ENCODE results near the gene ACSBG1.

ACSBG1 gene

GRCh38 chr15:78234515-78235040 lies at the start of gene ACSBG1:
TSS of gene ACSBG1 (minus strand) at chr15:78234565. CDS start at chr15:78234501, 64 bp downstream.
- Histone ChIP-seq H3K4me3 (ENCODE audit: low read length) (no peak within 1 kb of the TSS), H3K27ac (ENCODE audit: low read depth, low read length) (no peak within 1 kb of the TSS), H3K36me3 (ENCODE audit: control insufficient read depth, insufficient read depth, low read length) (no peaks in the 10 kb centered on the region), H3K27me3 (ENCODE audit: control insufficient read depth, insufficient read depth, low read length) (no peaks in the 10 kb centered on the region), H3K9ac (ENCODE audit: low read length) (no peak within 1 kb of the TSS), H3K4me1 (ENCODE audit: control insufficient read depth, insufficient read depth, low read length) (no peaks in the 10 kb centered on the region)

DNA sequence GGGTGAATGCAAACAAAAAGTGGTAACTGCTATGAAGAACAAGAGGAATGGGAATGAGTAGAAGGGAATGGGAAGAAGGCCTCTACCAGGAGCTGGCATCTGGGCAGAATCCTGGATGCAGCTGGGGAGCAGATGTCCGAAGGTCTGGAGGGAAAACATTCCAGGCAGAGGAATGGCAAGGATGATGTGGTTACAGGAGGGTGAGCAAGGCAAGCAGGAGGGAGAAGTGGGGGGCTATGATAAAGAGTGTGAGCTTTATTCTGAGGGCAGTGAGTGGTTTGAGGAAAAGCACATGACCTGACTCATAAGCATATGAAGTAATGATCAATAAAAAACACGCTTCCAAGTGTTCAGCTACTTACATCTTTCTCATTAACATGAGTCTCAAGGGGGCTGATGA lies 48.0 kb upstream of the ACSBG1 start:
- peaks cover 30% of the 10 kb centered on the region for H3K36me3 ChIP-seq (ENCODE audit: control insufficient read depth, insufficient read depth, low read length)

GRCh38 chr15:78280319-78281072 lies 46.1 kb upstream of the ACSBG1 start:
- H3K27ac ChIP-seq (ENCODE audit: low read depth, low read length) = no peak overlapping the region
- no peaks in the 10 kb centered on the region for H3K27me3 ChIP-seq (ENCODE audit: control insufficient read depth, insufficient read depth, low read length)
- H3K4me3 ChIP-seq (ENCODE audit: low read length) = no peak overlapping the region
- no peaks in the 10 kb centered on the region for H3K4me1 ChIP-seq (ENCODE audit: control insufficient read depth, insufficient read depth, low read length)
- peaks cover 34% of the 10 kb centered on the region for H3K36me3 ChIP-seq (ENCODE audit: control insufficient read depth, insufficient read depth, low read length)
- no peak overlapping the region for H3K9ac ChIP-seq (ENCODE audit: low read length)

More for the DNA sequence above, 48.0 kb upstream of the ACSBG1 start:
- no peak overlapping the region for H3K9ac ChIP-seq (ENCODE audit: low read length)
- H3K27ac ChIP-seq (ENCODE audit: low read depth, low read length) = no peak overlapping the region
- H3K27me3 ChIP-seq (ENCODE audit: control insufficient read depth, insufficient read depth, low read length) = no peaks in the 10 kb centered on the region
- no peak overlapping the region for H3K4me3 ChIP-seq (ENCODE audit: low read length)
- no peaks in the 10 kb centered on the region for H3K4me1 ChIP-seq (ENCODE audit: control insufficient read depth, insufficient read depth, low read length)

DNA sequence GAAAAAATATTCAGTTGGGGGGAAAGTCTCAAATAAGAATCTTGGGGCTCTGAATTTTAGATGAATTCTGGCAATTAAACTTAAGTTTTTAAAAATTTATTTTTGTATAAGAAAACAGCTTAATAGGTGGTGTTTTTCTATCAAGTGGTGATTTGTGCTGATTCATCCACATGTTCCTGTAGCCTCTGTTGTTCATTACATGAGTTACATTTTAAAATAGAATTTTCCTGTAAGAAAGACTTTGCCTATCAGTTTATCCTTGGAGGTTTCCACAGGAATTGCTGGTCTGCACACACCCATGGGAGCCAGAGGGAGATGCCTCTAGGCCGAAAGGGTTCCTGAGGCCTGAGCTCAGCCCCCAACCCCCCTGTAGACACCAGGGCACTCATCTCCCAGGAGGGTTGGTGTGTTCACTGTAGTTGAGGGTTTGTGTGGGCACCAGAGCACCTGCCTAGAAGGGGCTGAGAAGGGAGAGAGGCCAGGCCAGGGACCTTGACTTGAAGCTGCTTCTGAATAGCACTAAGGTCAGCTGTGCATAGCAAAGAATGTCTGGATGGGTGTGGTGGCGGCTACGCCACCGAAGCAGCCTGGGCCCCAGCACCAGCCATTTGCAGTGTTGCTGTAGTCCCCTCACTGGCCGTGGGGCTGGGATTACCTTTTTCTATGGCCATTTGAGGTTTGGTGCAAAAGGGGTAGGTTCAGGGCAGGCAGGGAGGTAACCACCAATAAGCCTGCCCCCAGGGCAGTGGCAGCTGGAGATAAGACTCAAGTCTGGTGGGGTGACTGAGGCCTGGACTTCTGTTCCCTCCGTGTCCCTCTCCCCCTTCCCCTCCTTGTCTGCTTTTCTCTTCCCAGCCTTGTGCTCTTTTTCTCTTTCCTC lies 41.9 kb upstream of the ACSBG1 start:
- H3K27me3 ChIP-seq (ENCODE audit: control insufficient read depth, insufficient read depth, low read length) = no peaks in the 10 kb centered on the region
- peaks cover 26% of the 10 kb centered on the region for H3K36me3 ChIP-seq (ENCODE audit: control insufficient read depth, insufficient read depth, low read length)
- H3K4me1 ChIP-seq (ENCODE audit: control insufficient read depth, insufficient read depth, low read length) = no peaks in the 10 kb centered on the region
- H3K27ac ChIP-seq (ENCODE audit: low read depth, low read length) = no peak overlapping the region
- H3K9ac ChIP-seq (ENCODE audit: low read length) = no peak overlapping the region
- H3K4me3 ChIP-seq (ENCODE audit: low read length) = no peak overlapping the region

DNA sequence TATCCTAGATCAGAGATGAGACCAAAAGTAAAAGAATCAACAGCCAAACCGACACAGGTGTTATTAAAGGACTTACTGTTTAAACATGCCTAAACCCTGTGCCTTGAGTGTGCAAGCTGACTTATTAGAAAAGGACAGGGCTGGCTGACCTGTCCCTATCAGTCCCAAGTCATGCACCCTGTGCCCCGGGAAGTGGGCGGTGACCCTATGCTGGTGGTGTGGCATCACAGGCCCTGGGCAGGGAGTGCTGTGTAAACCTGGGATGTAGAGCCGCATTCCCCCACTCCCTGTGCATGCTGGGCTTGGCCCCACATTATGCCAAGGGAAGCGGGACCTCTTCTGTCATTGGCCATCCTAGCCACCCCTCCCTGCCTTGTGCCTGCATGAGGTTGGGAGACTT lies 40.6 kb upstream of the ACSBG1 start:
- Histone ChIP-seq H3K4me1 (ENCODE audit: control insufficient read depth, insufficient read depth, low read length) (no peaks in the 10 kb centered on the region), H3K36me3 (ENCODE audit: control insufficient read depth, insufficient read depth, low read length) (peaks cover 22% of the 10 kb centered on the region), H3K27ac (ENCODE audit: low read depth, low read length) (no peak overlapping the region), H3K9ac (ENCODE audit: low read length) (no peak overlapping the region), H3K4me3 (ENCODE audit: low read length) (no peak overlapping the region), H3K27me3 (ENCODE audit: control insufficient read depth, insufficient read depth, low read length) (no peaks in the 10 kb centered on the region)

DNA sequence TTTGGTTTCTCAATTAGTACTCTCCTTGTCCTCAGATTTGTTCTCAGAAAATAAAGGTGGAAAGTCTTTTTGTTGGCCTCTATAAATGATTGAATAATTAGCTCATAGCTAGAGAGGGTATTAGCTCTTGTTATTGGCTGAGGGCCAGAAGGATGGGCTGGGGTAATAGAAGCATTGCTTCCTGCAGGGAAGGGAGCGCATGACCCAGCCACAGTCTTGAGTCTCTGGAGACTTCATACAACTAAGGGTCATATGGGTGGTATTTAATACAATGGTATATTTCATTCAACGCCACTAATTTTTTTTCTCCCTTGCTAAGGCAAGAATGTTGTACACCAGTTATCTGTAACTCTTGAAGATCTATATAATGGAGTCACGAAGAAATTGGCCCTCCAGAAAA lies 38.4 kb upstream of the ACSBG1 start:
- no peak overlapping the region for H3K27ac ChIP-seq (ENCODE audit: low read depth, low read length)
- H3K27me3 ChIP-seq (ENCODE audit: control insufficient read depth, insufficient read depth, low read length) = no peaks in the 10 kb centered on the region
- peaks cover 11% of the 10 kb centered on the region for H3K36me3 ChIP-seq (ENCODE audit: control insufficient read depth, insufficient read depth, low read length)
- H3K4me3 ChIP-seq (ENCODE audit: low read length) = no peak overlapping the region
- H3K4me1 ChIP-seq (ENCODE audit: control insufficient read depth, insufficient read depth, low read length) = no peaks in the 10 kb centered on the region
- no peak overlapping the region for H3K9ac ChIP-seq (ENCODE audit: low read length)

DNA sequence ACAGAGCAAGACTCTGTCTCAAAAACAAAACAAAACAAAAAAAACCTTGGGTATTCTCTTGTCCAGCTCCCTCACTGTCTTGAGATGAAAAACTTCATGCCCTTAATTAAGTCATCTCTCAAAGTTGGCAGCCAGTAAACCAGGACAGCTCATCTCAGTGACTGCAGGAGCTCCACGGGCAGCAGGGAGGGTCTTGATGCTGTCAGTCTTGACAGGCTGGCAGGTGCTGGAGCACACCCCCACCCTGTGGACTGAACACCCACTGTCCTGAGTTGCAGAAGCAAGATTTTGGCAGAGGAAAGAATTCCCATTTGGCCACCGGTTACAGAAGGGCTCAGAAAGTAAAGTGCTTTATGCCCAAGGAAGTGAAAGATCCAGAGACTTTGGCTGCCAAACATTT lies 38.0 kb upstream of the ACSBG1 start:
- Histone ChIP-seq H3K36me3 (ENCODE audit: control insufficient read depth, insufficient read depth, low read length) (peaks cover 11% of the 10 kb centered on the region), H3K27ac (ENCODE audit: low read depth, low read length) (no peak overlapping the region), H3K9ac (ENCODE audit: low read length) (no peak overlapping the region), H3K4me1 (ENCODE audit: control insufficient read depth, insufficient read depth, low read length) (no peaks in the 10 kb centered on the region), H3K4me3 (ENCODE audit: low read length) (no peak overlapping the region), H3K27me3 (ENCODE audit: control insufficient read depth, insufficient read depth, low read length) (no peaks in the 10 kb centered on the region)

DNA sequence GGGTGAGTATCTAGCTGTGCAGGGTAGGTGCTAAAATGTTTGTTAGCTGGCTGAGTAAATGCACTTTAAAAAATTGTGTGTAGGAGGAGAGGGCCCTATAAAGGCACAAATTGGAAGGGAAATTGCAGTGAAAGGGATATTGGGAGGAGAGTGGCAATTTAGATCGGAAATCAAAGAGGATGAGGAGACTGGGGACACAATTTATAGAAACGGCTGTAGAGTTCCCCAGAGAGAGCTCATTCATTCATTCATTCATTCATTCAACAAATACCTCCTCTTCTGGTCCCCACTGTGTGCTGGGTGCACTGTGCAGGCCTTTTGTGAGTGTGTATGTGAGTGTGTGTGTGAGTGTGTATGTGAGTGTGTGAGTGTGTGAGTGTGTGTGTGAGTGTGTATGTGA lies 32.4 kb upstream of the ACSBG1 start:
- no peak overlapping the region for H3K4me3 ChIP-seq (ENCODE audit: low read length)
- H3K27me3 ChIP-seq (ENCODE audit: control insufficient read depth, insufficient read depth, low read length) = no peaks in the 10 kb centered on the region
- H3K9ac ChIP-seq (ENCODE audit: low read length) = no peak overlapping the region
- H3K27ac ChIP-seq (ENCODE audit: low read depth, low read length) = no peak overlapping the region
- H3K4me1 ChIP-seq (ENCODE audit: control insufficient read depth, insufficient read depth, low read length) = peaks cover 17% of the 10 kb centered on the region
- H3K36me3 ChIP-seq (ENCODE audit: control insufficient read depth, insufficient read depth, low read length) = no peaks in the 10 kb centered on the region

GRCh38 chr15:78266229-78266628 lies 31.9 kb upstream of the ACSBG1 start:
- Histone ChIP-seq H3K36me3 (ENCODE audit: control insufficient read depth, insufficient read depth, low read length) (no peaks in the 10 kb centered on the region), H3K27me3 (ENCODE audit: control insufficient read depth, insufficient read depth, low read length) (no peaks in the 10 kb centered on the region), H3K27ac (ENCODE audit: low read depth, low read length) (peak overlapping the region; percentile 68), H3K4me3 (ENCODE audit: low read length) (no peak overlapping the region), H3K4me1 (ENCODE audit: control insufficient read depth, insufficient read depth, low read length) (peaks cover 17% of the 10 kb centered on the region), H3K9ac (ENCODE audit: low read length) (no peak overlapping the region)

GRCh38 chr15:78265752-78266224 lies 31.4 kb upstream of the ACSBG1 start:
- Histone ChIP-seq H3K4me1 (ENCODE audit: control insufficient read depth, insufficient read depth, low read length) (peaks cover 17% of the 10 kb centered on the region), H3K36me3 (ENCODE audit: control insufficient read depth, insufficient read depth, low read length) (no peaks in the 10 kb centered on the region), H3K4me3 (ENCODE audit: low read length) (peak overlapping the region; percentile 77), H3K9ac (ENCODE audit: low read length) (no peak overlapping the region), H3K27me3 (ENCODE audit: control insufficient read depth, insufficient read depth, low read length) (no peaks in the 10 kb centered on the region), H3K27ac (ENCODE audit: low read depth, low read length) (peak overlapping the region; percentile 68)

GRCh38 chr15:78265137-78265460 lies 30.7 kb upstream of the ACSBG1 start:
- peaks cover 17% of the 10 kb centered on the region for H3K4me1 ChIP-seq (ENCODE audit: control insufficient read depth, insufficient read depth, low read length)
- no peaks in the 10 kb centered on the region for H3K27me3 ChIP-seq (ENCODE audit: control insufficient read depth, insufficient read depth, low read length)
- peak overlapping the region; percentile 68 for H3K27ac ChIP-seq (ENCODE audit: low read depth, low read length)
- no peaks in the 10 kb centered on the region for H3K36me3 ChIP-seq (ENCODE audit: control insufficient read depth, insufficient read depth, low read length)
- peak overlapping the region; percentile 77 for H3K4me3 ChIP-seq (ENCODE audit: low read length)
- peak overlapping the region; percentile 0 for H3K9ac ChIP-seq (ENCODE audit: low read length)

DNA sequence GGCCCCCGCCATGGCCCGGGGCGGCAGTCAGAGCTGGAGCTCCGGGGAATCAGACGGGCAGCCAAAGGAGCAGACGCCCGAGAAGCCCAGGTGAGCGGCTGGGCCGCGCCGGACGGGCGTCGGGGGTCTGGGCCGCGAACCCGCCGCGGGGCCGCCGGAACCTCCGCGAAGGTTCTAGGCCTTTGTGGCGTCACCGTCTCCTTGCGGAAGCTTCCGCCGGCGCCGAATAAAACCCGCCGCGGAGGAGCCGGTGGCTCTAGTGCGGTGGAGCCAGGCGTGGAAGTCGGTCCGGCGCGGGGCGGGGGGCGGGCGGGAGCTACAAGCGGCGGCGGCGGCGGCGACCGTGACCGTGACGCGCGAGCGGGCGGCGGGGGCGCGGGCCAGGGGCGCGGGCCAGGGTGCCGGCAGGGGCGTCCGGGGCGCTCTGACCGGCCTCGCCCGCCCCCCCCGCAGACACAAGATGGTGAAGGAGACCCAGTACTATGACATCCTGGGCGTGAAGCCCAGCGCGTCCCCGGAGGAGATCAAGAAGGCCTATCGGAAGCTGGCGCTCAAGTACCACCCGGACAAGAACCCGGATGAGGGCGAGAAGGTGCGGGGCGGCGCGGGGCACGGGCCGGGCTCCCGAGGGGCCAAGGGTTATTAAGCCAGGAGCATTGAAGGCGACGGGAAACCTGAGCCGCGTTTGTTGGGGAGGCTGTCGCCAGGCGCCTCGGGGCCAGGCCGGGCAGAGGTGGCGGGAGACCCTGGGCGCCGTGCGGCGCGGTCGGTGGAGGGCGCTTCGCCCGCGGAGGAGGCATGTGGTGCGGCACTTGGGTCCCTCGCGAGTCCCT lies 30.2 kb upstream of the ACSBG1 start, which contains the start of gene DNAJA4:
Gene DNAJA4 (plus strand): TSS at position 259 of the 833 bp plus-strand sequence. CDS start 202 bp downstream, at position 461.
- Histone ChIP-seq H3K4me3 (ENCODE audit: low read length) (peak within 1 kb of the TSS; percentile 77), H3K27me3 (ENCODE audit: control insufficient read depth, insufficient read depth, low read length) (no peaks in the 10 kb centered on the region), H3K36me3 (ENCODE audit: control insufficient read depth, insufficient read depth, low read length) (no peaks in the 10 kb centered on the region), H3K27ac (ENCODE audit: low read depth, low read length) (peak within 1 kb of the TSS; percentile 68), H3K9ac (ENCODE audit: low read length) (peak within 1 kb of the TSS; percentile 42), H3K4me1 (ENCODE audit: control insufficient read depth, insufficient read depth, low read length) (peaks cover 17% of the 10 kb centered on the region)
